DND-41 (cell line): ENCODE results near the gene PANK4.

Experiments used
- ATAC-seq: fragments of 200-7000 bp; cut with Tn5 transposase; 3 replicates; pipeline ENCODE4 v1.9.1; 2021; ENCODE audit warnings: low read depth; ENCODE audit not compliant: insufficient read depth
- DNase-seq: peaks from one replicate; pipeline ENCODE4 v3.0.0-alpha.2; 2020
- H2AFZ ChIP-seq: 2 replicates; pipeline ENCODE4 v1.6.0; 2012; ENCODE audit warnings: low read depth, low read length
- H3K27ac ChIP-seq: 2 replicates; pipeline ENCODE4 v1.5.1; 2012; ENCODE audit warnings: low read length, inconsistent platforms
- H3K27me3 ChIP-seq: fragments of 200-600 bp; sonication (generic); 2 replicates; pipeline ENCODE4 v1.6.0; 2012; ENCODE audit warnings: low read length, mild to moderate bottlenecking, inconsistent platforms; ENCODE audit not compliant: insufficient read depth, poor library complexity
- H3K36me3 ChIP-seq: 2 replicates; pipeline ENCODE4 v1.5.1; 2012; ENCODE audit warnings: low read length, inconsistent platforms; ENCODE audit not compliant: insufficient read depth
- H3K4me1 ChIP-seq: 2 replicates; pipeline ENCODE4 v1.5.1; 2012; ENCODE audit warnings: mild to moderate bottlenecking, low read length; ENCODE audit not compliant: insufficient read depth
- H3K4me2 ChIP-seq: 2 replicates; pipeline ENCODE4 v1.6.0; 2012; ENCODE audit warnings: mild to moderate bottlenecking, moderate library complexity, low read length, inconsistent platforms; ENCODE audit not compliant: insufficient read depth
- H3K4me3 ChIP-seq, 2 experiments: fragments of 200-600 bp in 1 of 2; shearing (Covaris generic) in 1 of 2; 2 replicates each; pipeline ENCODE4 v1.5.1; 2012 to 2016; ENCODE audit warnings: inconsistent platforms in 2 of 2, low read length in 2 of 2, mild to moderate bottlenecking in 2 of 2, low read depth in 1 of 2, moderate library complexity in 1 of 2
- H3K79me2 ChIP-seq: 2 replicates; pipeline ENCODE4 v1.6.0; 2012; ENCODE audit warnings: low read length, inconsistent platforms; ENCODE audit not compliant: insufficient read depth
- H3K9ac ChIP-seq: 2 replicates; pipeline ENCODE4 v1.6.0; 2012; ENCODE audit warnings: low read depth, mild to moderate bottlenecking, inconsistent platforms, low read length, moderate library complexity
- H3K9me3 ChIP-seq: 2 replicates; pipeline ENCODE4 v1.5.1; 2012; ENCODE audit warnings: low read length, moderate library complexity, mild to moderate bottlenecking, inconsistent platforms; ENCODE audit not compliant: insufficient read depth, severe bottlenecking
- H4K20me1 ChIP-seq: 2 replicates; pipeline ENCODE4 v1.6.0; 2012; ENCODE audit warnings: low read length; ENCODE audit not compliant: insufficient read depth
- CTCF ChIP-seq: IDR thresholded peaks from 2 replicates; pipeline ENCODE4 v1.5.1; 2012; ENCODE audit warnings: borderline replicate concordance, low read length, moderate library complexity, mild to moderate bottlenecking; ENCODE audit not compliant: poor library complexity, severe bottlenecking; ENCODE audit errors: extremely low read depth
- EZH2 ChIP-seq: IDR thresholded peaks from 3 replicates; pipeline ENCODE4 v1.6.1; 2012; ENCODE audit warnings: borderline replicate concordance, low read depth, mild to moderate bottlenecking, moderate library complexity, low read length, inconsistent platforms; ENCODE audit not compliant: severe bottlenecking

The PANK4 gene

GRCh38 chr1:2518528-2518927 is 7.9 kb downstream of the PANK4 start:
- H3K4me1 ChIP-seq: peaks cover 7% of the 10 kb centered on the region
- H3K36me3 ChIP-seq: peaks cover 88% of the 10 kb centered on the region
- H3K27me3 ChIP-seq: no peaks in the 10 kb centered on the region
- no peak overlapping the region for H3K9ac ChIP-seq
- no peak for ATAC-seq
- no peaks in the 10 kb centered on the region for H3K9me3 ChIP-seq
- peaks cover 79% of the 10 kb centered on the region for H4K20me1 ChIP-seq
- no peak overlapping the region for H3K4me3 ChIP-seq
- TF ChIP-seq CTCF: no peak
- no peak for TF ChIP-seq EZH2
- H3K4me2 ChIP-seq: no peak overlapping the region
- H3K79me2 ChIP-seq: peaks cover 25% of the 10 kb centered on the region
- DNase-seq: no peak
- no peak overlapping the region for H3K27ac ChIP-seq
- H2AFZ ChIP-seq: no peak overlapping the region

GRCh38 chr1:2517966-2518365 is 8.4 kb downstream of the PANK4 start:
- no peak overlapping the region for H2AFZ ChIP-seq
- H4K20me1 ChIP-seq: peaks cover 79% of the 10 kb centered on the region
- ATAC-seq: no peak
- H3K9ac ChIP-seq: no peak overlapping the region
- H3K27ac ChIP-seq: no peak overlapping the region
- peaks cover 93% of the 10 kb centered on the region for H3K36me3 ChIP-seq
- H3K4me2 ChIP-seq: no peak overlapping the region
- DNase-seq: no peak
- no peaks in the 10 kb centered on the region for H3K9me3 ChIP-seq
- TF ChIP-seq EZH2 (no peak), CTCF (no peak)
- peaks cover 19% of the 10 kb centered on the region for H3K79me2 ChIP-seq
- H3K4me1 ChIP-seq: 0 out of 2 replicates have a peak, but pooled peaks cover under 1% of the 10 kb centered on the region
- H3K4me3 ChIP-seq: no peak overlapping the region
- no peaks in the 10 kb centered on the region for H3K27me3 ChIP-seq

- Histone ChIP-seq H3K9me3 (no peaks in the 10 kb centered on the region), H3K4me3 (no peak overlapping the region), H3K4me2 (no peak overlapping the region), H3K79me2 (peaks cover 9% of the 10 kb centered on the region), H3K27ac (no peak overlapping the region), H4K20me1 (peaks cover 72% of the 10 kb centered on the region), H3K4me1 (no peaks in the 10 kb centered on the region), H3K9ac (no peak overlapping the region), H2AFZ (no peak overlapping the region), H3K36me3 (peaks cover 98% of the 10 kb centered on the region), H3K27me3 (no peaks in the 10 kb centered on the region)
- no peak for TF ChIP-seq EZH2
- TF ChIP-seq CTCF: no peak
- no peak for DNase-seq
- no peak for ATAC-seq
Observed at GRCh38 chr1:2516946-2517345, 9.4 kb downstream of the PANK4 start.

- TF ChIP-seq EZH2: no peak
- TF ChIP-seq CTCF: no peak
- Histone ChIP-seq H2AFZ (no peak overlapping the region), H3K36me3 (peaks cover 98% of the 10 kb centered on the region), H3K9me3 (no peaks in the 10 kb centered on the region), H3K27me3 (no peaks in the 10 kb centered on the region), H4K20me1 (peaks cover 68% of the 10 kb centered on the region), H3K79me2 (0 out of 2 replicates have a peak, but pooled peaks cover 2% of the 10 kb centered on the region), H3K27ac (no peak overlapping the region), H3K4me3 (no peak overlapping the region), H3K9ac (no peak overlapping the region), H3K4me2 (no peak overlapping the region), H3K4me1 (no peaks in the 10 kb centered on the region)
- no peak for DNase-seq
- ATAC-seq: no peak
Observed at GRCh38 chr1:2516124-2516523, 10.3 kb downstream of the PANK4 start.
